Stimulated activated CD8-positive, alpha-beta memory T cell treated with anti-CD3 and anti-CD28 coated beads, Interleukin-12 subunit alpha, Interleukin-12 subunit beta, amount 100 ng/mL, for 24 hours (primary cell): ENCODE measurements around the gene TBATA.
"Not testable (repeated sequence)": the region's sequence is repeated elsewhere in the genome, so short reads cannot be mapped to it uniquely, and the experiment has no call there.

Experiments
- DNase-seq: peaks from one replicate; pipeline ENCODE4 v3.0.0-alpha.2; 2020; ENCODE audit errors: extremely low read depth

The TBATA gene

GRCh38 chr10:70779088-70779487, 6.1 kb downstream of the TBATA start:
- DNase-seq = no peak

- no peak for DNase-seq
Observed at GRCh38 chr10:70778267-70778924, 6.8 kb downstream of the TBATA start.

DNA sequence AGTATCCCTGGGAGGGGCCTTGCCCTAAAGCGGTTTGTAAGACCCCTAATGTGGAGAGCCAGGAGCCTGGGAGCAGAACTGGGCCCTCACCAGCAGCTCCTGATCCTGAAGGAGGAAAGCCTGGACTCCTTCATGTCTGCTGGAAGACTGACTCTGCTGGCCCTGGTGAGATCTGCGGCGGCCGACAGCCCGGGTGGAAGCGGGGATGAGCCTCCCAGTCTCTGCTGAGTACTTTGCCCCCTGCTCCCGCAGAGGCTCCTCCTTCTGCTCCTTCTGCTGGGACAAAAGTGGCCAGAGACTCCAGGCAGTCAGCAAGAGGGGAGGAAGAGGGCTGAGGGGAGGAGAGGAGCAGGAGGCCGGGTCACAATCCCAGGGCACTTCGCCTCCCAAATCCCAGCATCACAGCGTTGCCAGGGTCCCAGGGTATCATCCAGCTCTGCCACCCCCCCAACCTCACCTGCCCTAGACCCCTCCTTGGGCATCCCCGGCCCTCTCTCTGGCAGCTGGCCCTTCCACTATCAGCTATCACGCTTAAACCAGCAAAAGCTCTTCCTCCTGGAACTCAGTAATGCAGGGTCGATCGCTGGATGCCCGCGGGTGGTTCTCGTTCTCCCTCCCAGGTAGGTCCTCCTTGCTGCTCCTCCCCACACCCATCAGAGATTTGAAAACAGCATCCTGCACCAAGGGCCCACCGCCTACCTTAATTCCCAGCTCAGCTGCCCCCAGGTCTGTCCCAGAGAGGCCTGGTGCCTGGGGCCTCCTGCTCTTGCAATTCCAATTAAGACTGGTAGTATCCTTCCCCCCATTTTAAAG, 7.9 kb downstream of the TBATA start:
- DNase-seq = no peak

DNA sequence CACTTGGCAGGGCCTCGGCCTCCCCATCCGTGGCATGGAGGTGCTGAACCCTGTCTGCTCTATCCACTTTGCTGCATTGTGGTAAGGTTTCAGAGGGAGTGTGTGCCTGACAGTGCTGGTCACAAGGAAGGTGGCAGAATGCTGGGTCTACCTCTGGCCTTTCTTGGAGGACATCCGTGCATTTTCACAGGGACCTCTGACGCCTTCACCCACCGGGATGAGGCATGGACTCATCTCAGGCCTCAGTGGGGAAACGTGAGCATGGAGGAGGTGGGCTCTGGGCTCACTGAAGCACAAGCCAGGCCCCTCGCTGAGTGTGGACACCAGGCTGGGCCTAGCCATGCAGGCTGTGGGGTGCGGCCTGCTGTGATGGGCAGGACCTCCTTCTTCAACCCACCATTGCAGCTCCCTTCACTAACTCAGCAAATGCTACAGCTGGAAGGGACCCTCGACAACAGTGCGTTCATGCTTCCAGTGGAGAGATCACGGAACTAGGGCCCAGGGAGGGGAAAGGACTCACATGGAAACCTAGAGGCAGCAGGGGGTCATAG, 8.6 kb downstream of the TBATA start:
- no peak for DNase-seq

- DNase-seq = no peak
Observed at GRCh38 chr10:70775679-70776454, 9.3 kb downstream of the TBATA start.

DNA sequence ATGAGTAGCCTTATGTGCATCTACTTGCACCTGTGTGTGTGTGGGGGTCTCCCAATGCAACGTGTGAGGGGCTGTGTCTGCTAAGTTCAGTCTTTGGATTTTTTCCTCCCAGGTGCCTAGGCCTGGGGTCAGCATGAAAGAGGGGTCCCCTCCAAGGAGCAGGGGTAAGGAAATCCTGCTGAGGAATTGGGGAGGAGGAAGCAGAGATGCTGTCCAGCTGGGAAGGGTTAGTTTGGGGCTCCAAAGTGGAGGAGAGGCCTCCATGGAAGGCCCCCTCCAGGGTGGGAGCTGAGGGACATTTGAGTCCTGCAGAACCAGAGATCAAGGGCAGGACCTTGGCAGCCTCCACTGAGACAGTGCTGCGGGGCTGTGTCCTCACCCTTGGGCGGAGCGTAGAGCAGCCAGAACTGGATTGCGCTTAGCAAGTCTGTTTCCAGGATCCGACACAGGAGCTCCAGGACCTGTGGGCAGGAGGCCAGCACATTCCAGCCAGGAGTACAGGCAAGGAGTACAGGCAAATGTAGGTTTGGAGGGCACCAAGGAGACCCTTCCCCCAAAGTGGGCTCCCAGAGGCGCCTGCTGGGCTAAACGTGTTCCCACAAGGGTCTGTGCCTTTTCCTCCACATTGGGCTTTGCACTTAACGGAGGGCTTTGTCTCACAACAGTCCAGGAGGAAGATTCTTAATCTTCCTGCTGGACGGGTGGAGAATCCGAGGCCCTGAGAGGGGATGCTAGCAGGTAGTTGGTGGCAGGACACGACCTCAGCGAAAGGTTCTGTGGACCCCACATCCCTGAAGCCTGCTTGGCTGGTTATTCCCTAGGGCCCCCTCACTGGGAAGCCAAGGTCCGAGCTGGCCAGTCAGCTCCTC, 10.1 kb downstream of the TBATA start:
- DNase-seq = no peak

DNA sequence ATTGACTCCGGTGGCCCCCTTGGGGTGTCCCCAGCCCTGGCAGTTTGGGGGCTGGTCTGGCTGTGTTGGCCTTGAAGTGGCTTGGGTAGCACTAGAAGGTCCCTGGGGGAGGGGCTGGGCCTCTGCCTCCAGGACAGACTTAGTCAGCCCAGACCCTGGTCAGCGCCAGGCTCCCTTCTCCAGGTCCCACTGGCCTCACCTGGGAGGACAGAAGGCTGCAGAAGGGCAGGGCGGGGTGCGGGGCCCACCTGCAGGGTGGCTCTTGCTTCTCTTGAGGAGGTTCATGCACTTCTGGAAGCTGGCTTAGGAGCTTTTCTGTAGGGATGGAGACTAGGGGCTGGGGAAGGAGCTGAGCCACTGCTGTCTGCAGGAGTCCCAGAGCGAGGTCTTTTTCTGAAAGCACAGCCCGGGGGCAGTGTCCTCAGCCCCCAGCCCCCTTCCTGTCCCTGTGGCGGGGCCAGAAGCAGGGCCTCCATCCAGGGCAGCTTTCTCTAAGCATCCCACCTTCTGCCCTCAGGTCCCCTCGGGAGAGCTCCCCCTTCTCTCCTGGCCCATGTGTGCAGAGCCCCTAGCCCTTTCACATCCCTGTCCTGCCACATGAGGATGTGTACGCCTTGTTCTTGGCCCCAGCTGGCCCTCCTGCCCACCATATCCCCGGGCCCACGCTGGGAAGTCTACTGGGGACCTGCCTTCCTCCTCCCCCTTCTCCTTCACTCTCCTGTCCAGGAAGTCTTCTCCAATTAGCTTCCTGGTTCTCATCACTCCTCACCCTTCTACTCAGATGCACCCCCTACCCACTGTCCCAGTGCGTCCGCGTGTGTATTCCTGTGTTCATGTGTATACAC, 11.0 kb downstream of the TBATA start:
- DNase-seq = no peak

GRCh38 chr10:70773461-70773860, 11.7 kb downstream of the TBATA start:
- no peak for DNase-seq

DNA sequence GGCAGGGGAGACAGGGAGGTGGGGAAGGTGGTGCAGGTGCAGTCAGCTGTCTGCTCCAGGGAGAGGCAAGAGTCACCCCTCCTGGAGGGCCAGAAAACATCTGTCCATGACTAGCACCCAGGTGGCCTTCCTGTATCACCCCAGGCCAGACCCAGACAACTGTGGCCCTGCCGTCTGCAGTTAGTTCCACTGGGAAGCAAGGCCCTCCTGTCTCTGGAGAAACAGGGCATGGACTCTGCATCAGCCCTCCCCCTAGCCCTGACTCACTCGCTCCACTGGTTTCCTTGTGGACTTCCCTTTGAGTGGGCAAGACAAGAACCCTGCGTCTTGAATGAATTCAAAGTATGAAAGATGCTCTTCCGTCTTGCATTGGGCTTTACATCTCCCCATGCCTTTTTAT, 12.6 kb downstream of the TBATA start:
- no peak for DNase-seq

DNA sequence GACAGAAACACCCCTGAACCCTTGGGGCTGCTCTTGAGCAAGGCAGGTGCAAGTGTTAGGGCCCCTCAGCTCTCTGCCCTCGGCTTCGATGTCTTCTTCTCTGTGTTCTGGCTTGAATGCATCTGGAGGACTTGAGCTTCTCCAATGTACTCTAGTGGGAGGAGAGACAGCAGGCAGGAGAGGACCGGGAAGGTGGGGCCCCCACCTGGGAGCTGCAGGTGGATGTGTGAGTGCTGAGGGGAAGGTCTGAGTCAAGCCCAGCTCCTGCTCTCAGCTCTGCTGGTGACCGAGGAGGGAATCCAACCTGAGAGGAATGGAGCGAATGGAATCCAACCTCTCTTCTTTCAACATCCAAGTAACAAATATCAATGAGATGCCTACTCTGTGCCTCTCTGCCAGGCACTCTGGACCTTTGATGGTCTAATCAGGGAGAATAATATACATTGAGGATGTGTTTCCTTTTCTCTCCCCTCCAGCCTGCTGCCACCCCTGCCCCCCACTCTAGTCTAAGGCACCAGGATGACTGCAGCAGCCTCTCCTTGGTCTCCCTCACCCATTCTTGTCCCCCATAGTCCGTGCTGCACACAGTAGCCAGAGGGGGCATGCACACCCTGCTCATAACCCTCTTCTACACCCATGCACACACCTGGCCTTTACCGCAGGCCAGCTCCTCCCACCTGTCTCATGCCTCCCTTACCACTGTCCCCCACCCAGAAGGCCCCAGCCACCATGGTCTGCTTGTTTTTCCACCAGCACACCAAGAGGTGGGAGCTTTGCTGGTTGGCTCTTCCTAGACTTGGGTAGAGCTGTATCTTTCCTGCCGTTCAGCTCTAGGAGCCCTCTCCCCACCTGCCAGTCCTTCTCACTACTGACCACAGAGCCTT, 13.6 kb downstream of the TBATA start:
- DNase-seq = no peak

DNA sequence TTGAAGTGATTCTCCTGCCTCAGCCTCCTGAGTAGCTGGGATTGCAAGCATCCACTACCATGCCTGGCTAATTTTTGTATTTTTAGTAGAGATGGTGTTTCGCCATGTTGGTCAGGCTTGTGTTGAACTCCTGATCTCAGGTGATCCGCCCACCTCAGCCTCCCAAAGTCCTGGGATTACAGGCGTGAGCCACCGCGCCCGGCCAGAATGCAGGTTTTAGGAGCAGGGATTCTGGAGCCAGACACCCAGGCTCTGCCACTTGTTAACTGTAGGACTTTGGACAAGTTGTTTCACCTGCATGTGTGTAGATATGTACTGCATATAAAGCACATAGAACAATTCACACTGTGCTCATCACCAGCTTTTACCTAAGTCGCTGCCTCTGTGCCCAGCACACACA, 14.7 kb downstream of the TBATA start:
- not testable (repeated sequence) for DNase-seq

DNA sequence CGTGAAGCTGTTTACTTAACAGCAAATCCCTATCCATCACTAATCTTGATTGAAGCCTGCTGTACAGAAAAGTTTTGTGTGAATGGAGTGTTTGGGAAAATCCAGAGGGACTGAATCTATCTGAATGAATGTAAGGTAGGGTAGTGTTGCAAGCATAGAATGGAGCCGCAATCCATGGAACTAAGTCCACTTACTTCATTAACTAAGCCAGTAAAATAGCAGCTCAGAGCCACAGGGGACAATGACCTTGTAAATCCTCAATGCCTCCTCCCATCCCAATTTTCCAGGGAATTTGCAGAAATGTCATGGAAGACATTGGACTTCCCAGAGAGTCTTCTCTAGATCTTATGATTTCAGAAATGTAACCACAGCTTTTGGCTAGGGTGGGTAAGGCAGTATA, 15.2 kb downstream of the TBATA start:
- DNase-seq = no peak

- no peak for DNase-seq
Observed at GRCh38 chr10:70769121-70769520, 16.1 kb downstream of the TBATA start.

- DNase-seq = not testable (repeated sequence)
Observed at GRCh38 chr10:70768026-70768685, 17.0 kb downstream of the TBATA start.

DNA sequence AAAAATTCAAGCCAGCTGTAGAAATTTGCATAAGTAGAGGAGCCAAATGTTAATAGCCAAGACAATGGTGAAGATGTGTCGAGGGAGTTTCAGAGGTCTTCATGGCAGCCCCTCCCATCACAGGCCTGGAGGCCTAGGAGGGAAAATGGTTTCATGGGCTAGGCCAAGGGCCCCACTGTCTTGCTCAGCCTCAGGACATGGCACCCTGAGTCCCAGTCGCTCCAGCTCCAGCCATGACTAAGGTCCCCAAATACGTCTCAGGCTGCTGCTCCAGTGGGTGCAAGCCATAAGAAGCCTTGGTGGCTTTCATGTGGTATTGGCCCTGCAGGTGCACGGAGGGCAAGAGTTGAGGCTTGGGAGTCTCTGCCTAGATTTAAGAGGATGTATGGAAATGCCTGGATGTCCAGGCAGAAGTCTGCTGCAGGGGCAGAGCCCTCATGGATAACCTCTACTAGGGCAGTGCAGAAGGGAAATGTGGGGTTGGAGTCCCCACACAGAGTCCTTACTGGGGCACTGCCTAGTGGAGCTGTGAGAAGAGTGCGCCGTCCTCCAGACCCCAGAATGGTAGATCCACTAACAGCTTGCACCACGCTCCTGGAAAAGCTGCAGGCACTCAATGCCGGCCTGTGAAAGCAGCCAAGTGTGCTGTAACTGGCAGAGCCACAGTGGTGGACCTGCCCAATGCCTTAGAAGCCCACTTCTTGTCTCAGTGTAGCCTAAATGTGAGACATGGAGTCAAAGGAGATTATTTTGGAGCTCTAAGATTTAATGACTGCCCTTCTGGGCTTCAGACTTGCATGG, 19.2 kb downstream of the TBATA start:
- no peak for DNase-seq

DNA sequence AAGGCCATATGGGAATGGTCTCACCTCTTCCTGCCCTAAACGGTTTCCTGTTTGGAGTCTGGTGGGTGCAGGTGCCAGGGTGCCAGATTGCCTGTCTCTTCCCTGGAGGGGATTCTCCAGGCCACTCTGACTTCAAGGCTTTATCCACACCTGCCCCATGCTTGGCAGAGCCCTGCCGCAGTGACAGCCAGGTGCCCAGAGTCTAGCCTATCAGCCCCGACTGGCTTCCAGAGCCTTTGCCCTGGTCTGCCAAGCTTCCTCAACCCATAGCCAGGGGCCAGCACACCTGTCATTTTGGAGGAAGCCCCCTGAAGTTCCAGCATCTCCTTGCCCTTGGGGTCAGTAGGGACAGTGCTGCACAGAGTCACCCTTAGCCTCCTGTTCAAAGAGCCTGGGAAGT, 21.6 kb downstream of the TBATA start:
- no peak for DNase-seq

GRCh38 chr10:70762441-70763175, 22.6 kb downstream of the TBATA start:
- no peak for DNase-seq
